ENCODE results near the gene TMEM25. TPM values are rescaled to one million over a fixed set of nuclear protein-coding genes. Genes with fewer than 3 reads are reported as not detected.
A peak's percentile ranks its signal among the peaks of the same experiment; 100 is the strongest.

TMEM25 gene
- polyA plus RNA-seq, 2 of the 4 experiments (the other 2 are of a cell fraction) = 0.56 to 0.75 TPM

DNA sequence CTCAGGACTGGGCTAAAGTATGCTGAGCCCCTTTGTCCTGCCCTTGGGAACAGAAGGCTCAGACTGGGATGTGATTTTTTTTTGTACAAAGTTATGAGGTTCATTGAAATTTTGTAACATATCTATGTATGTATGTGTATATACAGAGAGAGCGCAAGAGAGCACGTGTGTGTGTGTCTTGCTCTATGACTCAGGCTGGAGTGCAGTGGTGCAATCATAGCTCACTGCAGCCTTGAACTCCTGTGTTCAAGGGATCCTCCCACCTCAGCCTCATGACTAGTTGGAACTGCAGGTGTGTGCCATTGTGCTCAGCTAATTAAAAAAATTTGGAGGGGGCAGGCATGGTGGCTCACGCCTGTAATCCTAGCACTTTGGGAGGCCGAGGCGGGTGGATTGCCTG, 5.7 kb downstream of the TMEM25 start:
- Histone ChIP-seq H3K4me3 (no peak overlapping the region), H3K4me2 (no peak overlapping the region), H3K9me3 (no peaks in the 10 kb centered on the region), H3K27ac (no peak overlapping the region), H3K4me1 (no peaks in the 10 kb centered on the region)
- TF ChIP-seq MYC (IDR thresholded peaks at IDR 0.05; ENCODE audit: borderline replicate concordance, low read length) = no peak
- TF ChIP-seq, protein P1, sequence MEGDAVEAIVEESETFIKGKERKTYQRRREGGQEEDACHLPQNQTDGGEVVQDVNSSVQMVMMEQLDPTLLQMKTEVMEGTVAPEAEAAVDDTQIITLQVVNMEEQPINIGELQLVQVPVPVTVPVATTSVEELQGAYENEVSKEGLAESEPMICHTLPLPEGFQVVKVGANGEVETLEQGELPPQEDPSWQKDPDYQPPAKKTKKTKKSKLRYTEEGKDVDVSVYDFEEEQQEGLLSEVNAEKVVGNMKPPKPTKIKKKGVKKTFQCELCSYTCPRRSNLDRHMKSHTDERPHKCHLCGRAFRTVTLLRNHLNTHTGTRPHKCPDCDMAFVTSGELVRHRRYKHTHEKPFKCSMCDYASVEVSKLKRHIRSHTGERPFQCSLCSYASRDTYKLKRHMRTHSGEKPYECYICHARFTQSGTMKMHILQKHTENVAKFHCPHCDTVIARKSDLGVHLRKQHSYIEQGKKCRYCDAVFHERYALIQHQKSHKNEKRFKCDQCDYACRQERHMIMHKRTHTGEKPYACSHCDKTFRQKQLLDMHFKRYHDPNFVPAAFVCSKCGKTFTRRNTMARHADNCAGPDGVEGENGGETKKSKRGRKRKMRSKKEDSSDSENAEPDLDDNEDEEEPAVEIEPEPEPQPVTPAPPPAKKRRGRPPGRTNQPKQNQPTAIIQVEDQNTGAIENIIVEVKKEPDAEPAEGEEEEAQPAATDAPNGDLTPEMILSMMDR (IDR thresholded peaks at IDR 0.05) = no peak
- TF ChIP-seq HOXB5 (CRISPR knock-in tag; IDR thresholded peaks at IDR 0.05) = no peak
- no peak for TF ChIP-seq HOXA7 (CRISPR knock-in tag; IDR thresholded peaks at IDR 0.05)
- TF ChIP-seq, protein P2, sequence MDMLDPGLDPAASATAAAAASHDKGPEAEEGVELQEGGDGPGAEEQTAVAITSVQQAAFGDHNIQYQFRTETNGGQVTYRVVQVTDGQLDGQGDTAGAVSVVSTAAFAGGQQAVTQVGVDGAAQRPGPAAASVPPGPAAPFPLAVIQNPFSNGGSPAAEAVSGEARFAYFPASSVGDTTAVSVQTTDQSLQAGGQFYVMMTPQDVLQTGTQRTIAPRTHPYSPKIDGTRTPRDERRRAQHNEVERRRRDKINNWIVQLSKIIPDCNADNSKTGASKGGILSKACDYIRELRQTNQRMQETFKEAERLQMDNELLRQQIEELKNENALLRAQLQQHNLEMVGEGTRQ (IDR thresholded peaks at IDR 0.05) = no peak
- TF ChIP-seq CEBPB (IDR thresholded peaks at IDR 0.05) = no peak
- TF ChIP-seq SREBF2 (IDR thresholded peaks at IDR 0.05) = no peak
- TF ChIP-seq MAFK (IDR thresholded peaks at IDR 0.05; ENCODE audit: partially characterized antibody) = no peak
- no peak for TF ChIP-seq CBX8 (IDR thresholded peaks at IDR 0.05)
- TF ChIP-seq, protein P3, sequence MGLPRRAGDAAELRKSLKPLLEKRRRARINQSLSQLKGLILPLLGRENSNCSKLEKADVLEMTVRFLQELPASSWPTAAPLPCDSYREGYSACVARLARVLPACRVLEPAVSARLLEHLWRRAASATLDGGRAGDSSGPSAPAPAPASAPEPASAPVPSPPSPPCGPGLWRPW (IDR thresholded peaks at IDR 0.05) = no peak
- no peak for TF ChIP-seq RARB (CRISPR knock-in tag; IDR thresholded peaks at IDR 0.05)
- TF ChIP-seq SMC3 (IDR thresholded peaks at IDR 0.05) = no peak
- TF ChIP-seq RFX5 (IDR thresholded peaks at IDR 0.05) = no peak
- TF ChIP-seq NR3C1 (IDR thresholded peaks at IDR 0.05) = no peak
- TF ChIP-seq HEYL (CRISPR knock-in tag; IDR thresholded peaks at IDR 0.05) = no peak
- TF ChIP-seq HOXB13 (CRISPR knock-in tag; IDR thresholded peaks at IDR 0.05; ENCODE audit: low read depth) = no peak
- TF ChIP-seq POLR2A (IDR thresholded peaks at IDR 0.05; ENCODE audit: low read length) = no peak
- no peak for TF ChIP-seq RCOR1 (IDR thresholded peaks at IDR 0.05; ENCODE audit: low read depth, low read length)
- TF ChIP-seq, protein P4, sequence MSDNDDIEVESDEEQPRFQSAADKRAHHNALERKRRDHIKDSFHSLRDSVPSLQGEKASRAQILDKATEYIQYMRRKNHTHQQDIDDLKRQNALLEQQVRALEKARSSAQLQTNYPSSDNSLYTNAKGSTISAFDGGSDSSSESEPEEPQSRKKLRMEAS (IDR thresholded peaks at IDR 0.05) = no peak
- no peak for FAIRE-seq
- ChIA-PET POLR2A (no interaction called here), CTCF (no interaction called here)
- no peak for DNase-seq (ENCODE audit: low read depth in 1 of 2, low spot score in 1 of 2)
- 85% methylated on average over 5 of the region's 5 CpGs for WGBS (ENCODE audit: missing lambda C conversion rate)
- ATAC-seq = no peak

DNA sequence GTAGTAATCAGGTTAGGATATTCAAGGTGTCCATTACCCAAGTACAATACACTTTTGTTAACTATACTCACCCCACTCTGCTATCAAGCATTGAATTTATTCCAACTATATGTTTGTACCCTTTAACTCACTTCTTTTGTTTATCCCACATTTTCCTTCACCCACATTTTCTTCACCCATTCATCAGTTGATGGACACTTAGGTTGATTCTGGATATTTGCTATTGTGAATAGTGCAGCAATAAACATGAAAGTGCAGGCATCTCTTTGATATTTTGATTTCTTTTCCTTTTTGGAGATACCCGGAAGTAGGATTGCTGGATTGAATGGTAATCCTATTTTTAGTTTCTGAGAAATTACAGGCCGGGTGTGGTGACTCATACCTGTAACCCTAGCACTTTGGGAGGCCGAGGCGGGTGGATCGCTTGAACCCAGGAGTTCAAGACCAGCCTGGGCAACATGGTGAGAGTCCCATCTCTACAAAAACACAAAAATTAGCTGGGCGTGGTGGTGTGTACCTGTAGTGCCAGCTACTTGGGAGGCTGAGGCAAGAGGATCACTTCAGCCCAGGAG, 6.5 kb downstream of the TMEM25 start:
- Histone ChIP-seq H3K4me1 (no peaks in the 10 kb centered on the region), H3K9me3 (no peaks in the 10 kb centered on the region), H3K27ac (no peak overlapping the region), H3K4me2 (no peak overlapping the region), H3K4me3 (no peak overlapping the region)
- TF ChIP-seq POLR2AphosphoS2 (conservative IDR thresholded peaks at IDR 0.05; ENCODE audit: low read length) (no peak), FOSL2 (IDR thresholded peaks at IDR 0.05) (no peak), FOSL2 (CRISPR knock-in tag; IDR thresholded peaks at IDR 0.05) (peak; percentile 43; the same call in 1 of the 2 replicates)
- no peak for DNase-seq (ENCODE audit: low read depth in 1 of 2, low spot score in 1 of 2)
- WGBS (ENCODE audit: missing lambda C conversion rate) = 67% methylated on average over 6 of the region's 6 CpGs
- CTCF ChIA-PET = no interaction called here
- FAIRE-seq = no peak
- POLR2A ChIA-PET = no interaction called here
- ATAC-seq = no peak

DNA sequence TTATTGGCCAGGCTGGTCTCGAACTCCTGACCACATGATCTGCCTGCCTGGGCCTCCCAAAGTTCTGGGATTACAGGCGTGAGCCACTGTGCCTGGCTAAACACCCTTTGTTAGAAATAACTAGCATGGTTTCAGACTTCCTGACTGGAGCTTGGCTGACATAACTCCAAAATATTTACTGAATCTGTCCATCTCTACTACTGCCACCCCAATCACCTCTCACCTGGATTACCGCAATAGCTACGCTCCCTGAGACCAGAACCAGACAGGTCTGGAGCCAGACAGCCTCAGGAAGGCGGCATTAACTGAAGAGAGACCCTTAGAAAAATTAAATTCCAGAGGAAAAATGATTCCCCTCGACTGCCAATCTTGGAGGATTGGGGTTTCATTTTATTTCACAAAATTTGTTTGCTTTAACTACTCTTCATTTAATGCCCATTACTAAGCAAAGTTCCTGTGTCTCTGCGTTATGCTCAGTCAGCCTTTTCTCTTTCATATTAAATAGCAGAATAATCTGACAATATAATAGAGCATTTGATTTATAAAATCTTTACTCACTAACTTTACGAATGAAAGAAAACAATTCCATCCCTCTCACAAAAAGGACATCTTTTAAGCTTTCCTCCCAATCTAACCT, 13.1 kb downstream of the TMEM25 start:
- Histone ChIP-seq H3K27ac (no peak overlapping the region), H3K4me3 (no peak overlapping the region), H3K4me2 (no peak overlapping the region), H3K9me3 (no peaks in the 10 kb centered on the region), H3K4me1 (no peaks in the 10 kb centered on the region)
- ChIA-PET POLR2A (no interaction called here), CTCF (no interaction called here)
- FAIRE-seq (no peak), DNase-seq (ENCODE audit: low read depth in 1 of 2, low spot score in 1 of 2) (no peak), ATAC-seq (no peak)
- WGBS (ENCODE audit: missing lambda C conversion rate) = 84% methylated on average over 8 of the region's 8 CpGs
- no peak for TF ChIP-seq EHF (CRISPR knock-in tag; IDR thresholded peaks at IDR 0.05)
- TF ChIP-seq ZC3H11A (IDR thresholded peaks at IDR 0.05) = no peak
- TF ChIP-seq, protein P5, sequence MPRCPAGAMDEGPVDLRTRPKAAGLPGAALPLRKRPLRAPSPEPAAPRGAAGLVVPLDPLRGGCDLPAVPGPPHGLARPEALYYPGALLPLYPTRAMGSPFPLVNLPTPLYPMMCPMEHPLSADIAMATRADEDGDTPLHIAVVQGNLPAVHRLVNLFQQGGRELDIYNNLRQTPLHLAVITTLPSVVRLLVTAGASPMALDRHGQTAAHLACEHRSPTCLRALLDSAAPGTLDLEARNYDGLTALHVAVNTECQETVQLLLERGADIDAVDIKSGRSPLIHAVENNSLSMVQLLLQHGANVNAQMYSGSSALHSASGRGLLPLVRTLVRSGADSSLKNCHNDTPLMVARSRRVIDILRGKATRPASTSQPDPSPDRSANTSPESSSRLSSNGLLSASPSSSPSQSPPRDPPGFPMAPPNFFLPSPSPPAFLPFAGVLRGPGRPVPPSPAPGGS (IDR thresholded peaks at IDR 0.05) = no peak
- TF ChIP-seq RCOR1 (IDR thresholded peaks at IDR 0.05; ENCODE audit: low read depth, low read length) = no peak
- no peak for TF ChIP-seq MYC (IDR thresholded peaks at IDR 0.05; ENCODE audit: borderline replicate concordance, low read length)
- TF ChIP-seq ZFP36 (IDR thresholded peaks at IDR 0.05; ENCODE audit: borderline replicate concordance, partially characterized antibody) = no peak
- no peak for TF ChIP-seq NFE2L2 (conservative IDR thresholded peaks at IDR 0.05; ENCODE audit: low read length)
- no peak for TF ChIP-seq JUN (IDR thresholded peaks at IDR 0.05)
- no peak for TF ChIP-seq CEBPB (IDR thresholded peaks at IDR 0.05)

All from A549 (cell line).